ENCODE results near the gene CDK5R1. TPM values are rescaled to one million over a fixed set of nuclear protein-coding genes. Genes with fewer than 3 reads are reported as not detected.

Gene CDK5R1
- polyA plus RNA-seq, 1 donor (not counting 4 experiments of a cell fraction or from before 2014, with no cell fraction given): 2.9 TPM

DNA sequence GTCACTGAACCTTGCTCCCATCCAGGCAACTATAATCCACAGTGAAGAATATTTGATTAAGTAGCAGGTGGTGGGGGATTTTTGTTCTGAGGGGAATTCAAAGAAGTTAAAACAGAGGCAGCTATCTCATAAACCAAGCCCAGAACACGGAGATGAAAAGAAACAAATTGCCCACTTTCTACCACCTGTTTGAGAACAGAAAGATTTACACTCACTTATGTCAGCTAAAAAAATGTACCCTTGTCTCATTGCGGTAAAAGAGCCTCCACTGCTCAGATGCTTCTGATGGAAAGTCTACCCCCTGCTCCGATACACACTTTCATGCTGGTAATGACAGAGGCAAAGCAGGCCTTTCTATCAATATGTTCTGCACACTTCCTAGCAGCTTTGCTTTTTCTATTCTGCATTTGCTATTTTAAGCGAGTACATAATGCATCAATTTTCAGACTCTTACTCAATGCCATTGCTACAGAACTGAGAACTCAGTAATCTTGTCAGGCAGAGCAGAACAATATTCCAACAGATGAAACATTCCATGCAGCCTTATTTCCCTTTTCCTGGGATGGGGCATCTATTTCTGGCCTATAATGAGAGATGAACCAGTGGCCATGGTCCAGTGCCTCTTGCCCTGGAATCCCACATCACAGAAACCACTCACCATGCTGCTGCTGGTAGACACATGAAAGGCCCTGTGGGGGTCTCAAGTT, 29.0 kb downstream of the CDK5R1 start:
- H3K79me2 ChIP-seq (ENCODE audit: control insufficient read depth, insufficient read depth, low read length): no peaks in the 10 kb centered on the region
- H3K9me3 ChIP-seq (ENCODE audit: control insufficient read depth, low read depth, low read length): no peaks in the 10 kb centered on the region
- H3K36me3 ChIP-seq (ENCODE audit: control insufficient read depth in 2 of 2, extremely low read depth in 1 of 2, insufficient read depth in 2 of 2, low read length in 2 of 2): no peaks in the 10 kb centered on the region
- no peaks in the 10 kb centered on the region for H3K27me3 ChIP-seq (ENCODE audit: control insufficient read depth, extremely low read depth, insufficient read depth, low read length)
- no peaks in the 10 kb centered on the region for H4K20me1 ChIP-seq (ENCODE audit: control insufficient read depth, extremely low read depth, insufficient read depth, low read length)
- no peak overlapping the region for H3K4me3 ChIP-seq (ENCODE audit: control insufficient read depth in 2 of 3, extremely low read depth in 1 of 3, insufficient read depth in 2 of 3, low read depth in 1 of 3, low read length in 3 of 3)
- no peak overlapping the region for H3K4me2 ChIP-seq (ENCODE audit: control insufficient read depth, extremely low read depth, insufficient read depth, low read depth, low read length)
- DNase-seq (ENCODE audit: low read depth, low spot score): no peak
- peaks cover 13% of the 10 kb centered on the region for H3K4me1 ChIP-seq (ENCODE audit: control insufficient read depth, extremely low read depth, insufficient read depth, low read length)
- no peak for TF ChIP-seq EZH2 (IDR thresholded peaks at IDR 0.05; ENCODE audit: low read length)
- TF ChIP-seq CTCF (optimal IDR thresholded peaks at IDR 0.05 in 1 of 3, IDR thresholded peaks at IDR 0.05 in 1 of 3, conservative IDR thresholded peaks at IDR 0.05 in 1 of 3; ENCODE audit: extremely low read depth in 1 of 3, insufficient read depth in 2 of 3, low read length in 3 of 3): no peak
- H3K9ac ChIP-seq (ENCODE audit: control insufficient read depth, extremely low read depth, insufficient read depth, low read length): no peak overlapping the region
- H3K9me1 ChIP-seq (ENCODE audit: control insufficient read depth, extremely low read depth, insufficient read depth, low read length): no peaks in the 10 kb centered on the region
- dilution Hi-C loops (cut with MboI; ENCODE audit: extremely low pct_ligation_motif_present, low sequenced_read_pairs): no loop called here
- no peak overlapping the region for H3K27ac ChIP-seq (ENCODE audit: control insufficient read depth, insufficient read depth, low read length)
- no peak for FAIRE-seq
- H2AFZ ChIP-seq (ENCODE audit: control insufficient read depth, low read length): no peak overlapping the region

DNA sequence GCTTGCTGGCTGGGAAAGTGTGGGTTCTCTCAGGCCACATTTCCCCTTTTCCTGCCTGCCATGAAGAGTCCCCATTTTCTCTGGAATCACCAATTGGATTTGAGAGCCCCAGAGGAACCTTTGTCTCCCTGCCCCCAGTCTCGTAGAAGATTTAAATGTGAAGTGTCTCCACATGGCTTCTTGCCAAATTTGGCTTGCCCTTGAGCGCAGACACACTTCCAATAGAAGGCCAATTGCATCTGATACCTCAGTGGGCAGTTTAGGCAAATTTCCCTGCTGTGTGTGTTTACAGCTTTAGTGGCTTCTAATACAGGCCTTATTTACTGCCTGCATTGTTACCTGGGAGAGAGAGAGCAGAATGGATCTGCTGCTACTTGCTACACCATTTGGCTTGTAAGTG, 29.7 kb downstream of the CDK5R1 start:
- no peaks in the 10 kb centered on the region for H3K9me1 ChIP-seq (ENCODE audit: control insufficient read depth, extremely low read depth, insufficient read depth, low read length)
- H3K27ac ChIP-seq (ENCODE audit: control insufficient read depth, insufficient read depth, low read length): no peak overlapping the region
- no peak overlapping the region for H3K9ac ChIP-seq (ENCODE audit: control insufficient read depth, extremely low read depth, insufficient read depth, low read length)
- H3K4me3 ChIP-seq (ENCODE audit: control insufficient read depth in 2 of 3, extremely low read depth in 1 of 3, insufficient read depth in 2 of 3, low read depth in 1 of 3, low read length in 3 of 3): no peak overlapping the region
- no peaks in the 10 kb centered on the region for H3K27me3 ChIP-seq (ENCODE audit: control insufficient read depth, extremely low read depth, insufficient read depth, low read length)
- H2AFZ ChIP-seq (ENCODE audit: control insufficient read depth, low read length): no peak overlapping the region
- H3K4me2 ChIP-seq (ENCODE audit: control insufficient read depth, extremely low read depth, insufficient read depth, low read depth, low read length): no peak overlapping the region
- TF ChIP-seq EZH2 (IDR thresholded peaks at IDR 0.05; ENCODE audit: low read length): no peak
- TF ChIP-seq CTCF (optimal IDR thresholded peaks at IDR 0.05 in 1 of 3, IDR thresholded peaks at IDR 0.05 in 1 of 3, conservative IDR thresholded peaks at IDR 0.05 in 1 of 3; ENCODE audit: extremely low read depth in 1 of 3, insufficient read depth in 2 of 3, low read length in 3 of 3): no peak
- H3K9me3 ChIP-seq (ENCODE audit: control insufficient read depth, low read depth, low read length): no peaks in the 10 kb centered on the region
- dilution Hi-C loops (cut with MboI; ENCODE audit: extremely low pct_ligation_motif_present, low sequenced_read_pairs): no loop called here
- H3K36me3 ChIP-seq (ENCODE audit: control insufficient read depth in 2 of 2, extremely low read depth in 1 of 2, insufficient read depth in 2 of 2, low read length in 2 of 2): no peaks in the 10 kb centered on the region
- H3K79me2 ChIP-seq (ENCODE audit: control insufficient read depth, insufficient read depth, low read length): no peaks in the 10 kb centered on the region
- DNase-seq (ENCODE audit: low read depth, low spot score) (no peak), FAIRE-seq (no peak)
- H3K4me1 ChIP-seq (ENCODE audit: control insufficient read depth, extremely low read depth, insufficient read depth, low read length): peaks cover 13% of the 10 kb centered on the region
- no peaks in the 10 kb centered on the region for H4K20me1 ChIP-seq (ENCODE audit: control insufficient read depth, extremely low read depth, insufficient read depth, low read length)

All from keratinocyte (primary cell).